WTC11 (cell line): ENCODE data around the gene ARHGAP21. TPM values are rescaled to one million over a fixed set of nuclear protein-coding genes. Genes with fewer than 3 reads are reported as not detected.

Experiments
- ATAC-seq: fragments of 200-7000 bp; cut with Tn5 transposase; 2 replicates; pipeline ENCODE4 v1.10.0; 2021; ENCODE audit warnings: mild to moderate bottlenecking, moderate library complexity
- CTCF ChIA-PET: fragments of 300-600 bp; sonication (Branson Sonifier 250); formaldehyde crosslinking; loops from one replicate; lab custom pipeline; 2021; ENCODE audit warnings: antibody characterized with exemption; lab: Charles Lee
- POLR2A ChIA-PET: fragments of 350-600 bp; sonication (Branson Sonifier 250); formaldehyde crosslinking; loops from one replicate; lab custom pipeline; 2021; ENCODE audit warnings: antibody characterized with exemption; lab: Charles Lee
- DNase-seq: peaks from one replicate; pipeline ENCODE4 v3.0.0; 2021; ENCODE audit warnings: low spot score
- H3K27ac Mint-ChIP-seq: 2 replicates; pipeline ENCODE4 v1.8.0; 2021; ENCODE audit warnings: mixed read lengths
- H3K27me3 Mint-ChIP-seq: 2 replicates; pipeline ENCODE4 v1.8.0; 2021; ENCODE audit warnings: low read depth, mild to moderate bottlenecking, moderate library complexity, mixed read lengths
- H3K36me3 Mint-ChIP-seq: 2 replicates; pipeline ENCODE4 v1.8.0; 2021; ENCODE audit warnings: mixed read lengths
- H3K4me1 Mint-ChIP-seq: 2 replicates; pipeline ENCODE4 v1.8.0; 2022; ENCODE audit warnings: mixed read lengths
- H3K4me3 Mint-ChIP-seq: 2 replicates; pipeline ENCODE4 v1.8.0; 2021; ENCODE audit warnings: mild to moderate bottlenecking, moderate library complexity, mixed read lengths
- H3K9me3 Mint-ChIP-seq: 2 replicates; pipeline ENCODE4 v1.8.0; 2021; ENCODE audit warnings: mixed read lengths
- CREB1 ChIP-seq: sonication (generic); formaldehyde crosslinking; IDR thresholded peaks from 2 replicates; pipeline ENCODE4 v1.8.0; 2023; ENCODE audit warnings: mild to moderate bottlenecking, missing genetic modification reagents
- CREM ChIP-seq: sonication (generic); formaldehyde crosslinking; IDR thresholded peaks from 2 replicates; pipeline ENCODE4 v1.8.1; 2022; ENCODE audit warnings: mild to moderate bottlenecking, missing genetic modification reagents, moderate library complexity
- E2F4 ChIP-seq: sonication (generic); formaldehyde crosslinking; IDR thresholded peaks from 2 replicates; pipeline ENCODE4 v1.8.1; 2022; ENCODE audit warnings: low read depth, mild to moderate bottlenecking, moderate library complexity, missing genetic modification reagents, borderline replicate concordance
- EMX1 ChIP-seq: fragments of 250-450 bp; sonication (Bioruptor Pico); IDR thresholded peaks from 2 replicates; pipeline ENCODE4 v1.8.0; 2021; ENCODE audit warnings: mild to moderate bottlenecking
- GRHL2 ChIP-seq: fragments of 250-450 bp; sonication (Bioruptor Pico); IDR thresholded peaks from 2 replicates; pipeline ENCODE4 v1.8.0; 2022; ENCODE audit warnings: mild to moderate bottlenecking, moderate library complexity; ENCODE audit not compliant: insufficient replicate concordance, severe bottlenecking
- GTF2I ChIP-seq: fragments of 250-450 bp; sonication (Bioruptor Pico); conservative IDR thresholded peaks from 2 replicates; pipeline ENCODE4 v1.4.0; 2021; ENCODE audit warnings: mild to moderate bottlenecking
- IRF1 ChIP-seq: sonication (generic); formaldehyde crosslinking; IDR thresholded peaks from 2 replicates; pipeline ENCODE4 v1.8.0; 2023; ENCODE audit warnings: missing genetic modification reagents
- IRF2 ChIP-seq: sonication (generic); formaldehyde crosslinking; IDR thresholded peaks from 2 replicates; pipeline ENCODE4 v1.8.0; 2022; ENCODE audit warnings: low read depth, missing genetic modification reagents, borderline replicate concordance
- NFATC4 ChIP-seq: fragments of 250-450 bp; sonication (Bioruptor Pico); IDR thresholded peaks from 2 replicates; pipeline ENCODE4 v1.9.0; 2021; ENCODE audit warnings: mild to moderate bottlenecking
- NFE2L1 ChIP-seq: sonication (generic); formaldehyde crosslinking; IDR thresholded peaks from 2 replicates; pipeline ENCODE4 v1.8.1; 2023; ENCODE audit warnings: missing genetic modification reagents
- NR3C1 ChIP-seq: sonication (generic); formaldehyde crosslinking; conservative IDR thresholded peaks from 2 replicates; pipeline ENCODE4 v1.8.1; 2023; ENCODE audit warnings: low read depth, mild to moderate bottlenecking, missing genetic modification reagents
- OVOL2 ChIP-seq: fragments of 250-450 bp; sonication (Bioruptor Pico); IDR thresholded peaks from 2 replicates; pipeline ENCODE4 v1.9.0; 2021; ENCODE audit warnings: mild to moderate bottlenecking, borderline replicate concordance
- RELA ChIP-seq: sonication (generic); formaldehyde crosslinking; IDR thresholded peaks from 2 replicates; pipeline ENCODE4 v1.8.1; 2022; ENCODE audit warnings: missing genetic modification reagents, mild to moderate bottlenecking, borderline replicate concordance
- SMAD3 ChIP-seq: sonication (generic); formaldehyde crosslinking; IDR thresholded peaks from 2 replicates; pipeline ENCODE4 v1.8.0; 2022; ENCODE audit warnings: missing genetic modification reagents, mild to moderate bottlenecking, borderline replicate concordance
- SP1 ChIP-seq: sonication (generic); formaldehyde crosslinking; conservative IDR thresholded peaks from 2 replicates; pipeline ENCODE4 v1.8.1; 2022; ENCODE audit warnings: missing genetic modification reagents
- ZBTB43 ChIP-seq: sonication (generic); formaldehyde crosslinking; IDR thresholded peaks from 2 replicates; pipeline ENCODE4 v1.8.1; 2023; ENCODE audit warnings: mild to moderate bottlenecking, missing genetic modification reagents
- ZNF219 ChIP-seq: sonication (generic); formaldehyde crosslinking; IDR thresholded peaks from 2 replicates; pipeline ENCODE4 v1.8.0; 2023; ENCODE audit warnings: missing genetic modification reagents, mild to moderate bottlenecking, borderline replicate concordance
- total RNA-seq: library from RNA; stranded (reverse); gene quantifications from 3 replicates; pipeline ENCODE4 v1.2.3, GENCODE V29; 2021
- TF ChIP-seq, protein P1 (sequence below): sonication (generic); formaldehyde crosslinking; IDR thresholded peaks from 2 replicates; pipeline ENCODE4 v1.8.1; 2023; ENCODE audit warnings: mild to moderate bottlenecking, moderate library complexity, missing genetic modification reagents
- TF ChIP-seq, protein P2 (sequence below): sonication (generic); formaldehyde crosslinking; IDR thresholded peaks from 2 replicates; pipeline ENCODE4 v1.8.1; 2022; ENCODE audit warnings: missing genetic modification reagents, borderline replicate concordance
- TF ChIP-seq, protein P3 (sequence below): fragments of 200-600 bp; IDR thresholded peaks from 2 replicates; pipeline ENCODE4 v1.8.0; 2022; ENCODE audit warnings: antibody characterized with exemption

ARHGAP21 gene
- total RNA-seq, 1 experiment from 2014 or later: 33.8 TPM

DNA sequence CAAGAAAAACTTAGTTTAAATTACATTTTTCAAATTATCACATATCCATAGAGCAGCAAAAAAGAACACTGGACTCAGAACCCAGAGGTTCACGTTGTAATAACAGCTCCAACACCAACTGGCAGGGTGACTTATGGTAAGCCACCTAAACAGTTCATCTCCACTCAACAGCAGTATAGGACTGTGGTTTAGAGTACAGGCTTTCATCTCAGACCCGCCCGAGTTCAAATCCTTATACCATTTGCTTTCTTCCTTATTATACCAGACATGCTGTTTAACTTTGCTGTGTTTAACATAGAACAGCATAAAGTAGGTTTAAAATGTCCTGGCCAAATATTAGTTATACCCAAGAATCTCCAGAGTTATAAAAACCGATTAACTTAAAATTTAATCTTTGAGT, 97.9 kb downstream of the ARHGAP21 start:
- ATAC-seq (no peak), DNase-seq (no peak)
- no peak overlapping the region for H3K4me3 Mint-ChIP-seq
- no peak overlapping the region for H3K27ac Mint-ChIP-seq
- no peak for TF ChIP-seq GRHL2 (CRISPR knock-in tag)
- no peak for TF ChIP-seq NFE2L1
- no peak for TF ChIP-seq IRF1
- no peak for TF ChIP-seq OVOL2 (CRISPR knock-in tag)
- no peak for TF ChIP-seq SMAD3 (CRISPR knock-in tag)
- no peak for TF ChIP-seq SP1 (CRISPR knock-in tag)
- TF ChIP-seq IRF2 (CRISPR knock-in tag): no peak
- TF ChIP-seq CREB1 (CRISPR knock-in tag): no peak
- H3K4me1 Mint-ChIP-seq: no peaks in the 10 kb centered on the region
- H3K27me3 Mint-ChIP-seq: no peaks in the 10 kb centered on the region
- H3K36me3 Mint-ChIP-seq: peaks cover 4% of the 10 kb centered on the region
- POLR2A ChIA-PET: no interaction called here
- CTCF ChIA-PET: no interaction called here
- H3K9me3 Mint-ChIP-seq: no peaks in the 10 kb centered on the region

GRCh38 chr10:24623383-24623782, 100.3 kb downstream of the ARHGAP21 start:
- ChIA-PET POLR2A (no interaction called here), CTCF (no interaction called here)
- DNase-seq (no peak), ATAC-seq (no peak)
- Mint-ChIP-seq H3K4me3 (no peak overlapping the region), H3K4me1 (no peaks in the 10 kb centered on the region), H3K27me3 (no peaks in the 10 kb centered on the region), H3K9me3 (no peaks in the 10 kb centered on the region), H3K36me3 (peaks cover 4% of the 10 kb centered on the region), H3K27ac (no peak overlapping the region)
- no peak for TF ChIP-seq NFATC4
- TF ChIP-seq, protein P1, sequence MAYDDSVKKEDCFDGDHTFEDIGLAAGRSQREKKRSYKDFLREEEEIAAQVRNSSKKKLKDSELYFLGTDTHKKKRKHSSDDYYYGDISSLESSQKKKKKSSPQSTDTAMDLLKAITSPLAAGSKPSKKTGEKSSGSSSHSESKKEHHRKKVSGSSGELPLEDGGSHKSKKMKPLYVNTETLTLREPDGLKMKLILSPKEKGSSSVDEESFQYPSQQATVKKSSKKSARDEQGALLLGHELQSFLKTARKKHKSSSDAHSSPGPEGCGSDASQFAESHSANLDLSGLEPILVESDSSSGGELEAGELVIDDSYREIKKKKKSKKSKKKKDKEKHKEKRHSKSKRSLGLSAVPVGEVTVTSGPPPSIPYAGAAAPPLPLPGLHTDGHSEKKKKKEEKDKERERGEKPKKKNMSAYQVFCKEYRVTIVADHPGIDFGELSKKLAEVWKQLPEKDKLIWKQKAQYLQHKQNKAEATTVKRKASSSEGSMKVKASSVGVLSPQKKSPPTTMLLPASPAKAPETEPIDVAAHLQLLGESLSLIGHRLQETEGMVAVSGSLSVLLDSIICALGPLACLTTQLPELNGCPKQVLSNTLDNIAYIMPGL: no peak
- TF ChIP-seq ZBTB43 (CRISPR knock-in tag): no peak
- no peak for TF ChIP-seq SMAD3 (CRISPR knock-in tag)
- TF ChIP-seq, protein P2, sequence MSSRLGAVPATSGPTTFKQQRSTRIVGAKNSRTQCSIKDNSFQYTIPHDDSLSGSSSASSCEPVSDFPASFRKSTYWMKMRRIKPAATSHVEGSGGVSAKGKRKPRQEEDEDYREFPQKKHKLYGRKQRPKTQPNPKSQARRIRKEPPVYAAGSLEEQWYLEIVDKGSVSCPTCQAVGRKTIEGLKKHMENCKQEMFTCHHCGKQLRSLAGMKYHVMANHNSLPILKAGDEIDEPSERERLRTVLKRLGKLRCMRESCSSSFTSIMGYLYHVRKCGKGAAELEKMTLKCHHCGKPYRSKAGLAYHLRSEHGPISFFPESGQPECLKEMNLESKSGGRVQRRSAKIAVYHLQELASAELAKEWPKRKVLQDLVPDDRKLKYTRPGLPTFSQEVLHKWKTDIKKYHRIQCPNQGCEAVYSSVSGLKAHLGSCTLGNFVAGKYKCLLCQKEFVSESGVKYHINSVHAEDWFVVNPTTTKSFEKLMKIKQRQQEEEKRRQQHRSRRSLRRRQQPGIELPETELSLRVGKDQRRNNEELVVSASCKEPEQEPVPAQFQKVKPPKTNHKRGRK: no peak
- TF ChIP-seq CREM: no peak
- TF ChIP-seq NR3C1 (CRISPR knock-in tag): no peak
- TF ChIP-seq, protein P3, sequence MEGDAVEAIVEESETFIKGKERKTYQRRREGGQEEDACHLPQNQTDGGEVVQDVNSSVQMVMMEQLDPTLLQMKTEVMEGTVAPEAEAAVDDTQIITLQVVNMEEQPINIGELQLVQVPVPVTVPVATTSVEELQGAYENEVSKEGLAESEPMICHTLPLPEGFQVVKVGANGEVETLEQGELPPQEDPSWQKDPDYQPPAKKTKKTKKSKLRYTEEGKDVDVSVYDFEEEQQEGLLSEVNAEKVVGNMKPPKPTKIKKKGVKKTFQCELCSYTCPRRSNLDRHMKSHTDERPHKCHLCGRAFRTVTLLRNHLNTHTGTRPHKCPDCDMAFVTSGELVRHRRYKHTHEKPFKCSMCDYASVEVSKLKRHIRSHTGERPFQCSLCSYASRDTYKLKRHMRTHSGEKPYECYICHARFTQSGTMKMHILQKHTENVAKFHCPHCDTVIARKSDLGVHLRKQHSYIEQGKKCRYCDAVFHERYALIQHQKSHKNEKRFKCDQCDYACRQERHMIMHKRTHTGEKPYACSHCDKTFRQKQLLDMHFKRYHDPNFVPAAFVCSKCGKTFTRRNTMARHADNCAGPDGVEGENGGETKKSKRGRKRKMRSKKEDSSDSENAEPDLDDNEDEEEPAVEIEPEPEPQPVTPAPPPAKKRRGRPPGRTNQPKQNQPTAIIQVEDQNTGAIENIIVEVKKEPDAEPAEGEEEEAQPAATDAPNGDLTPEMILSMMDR: no peak
- TF ChIP-seq E2F4 (CRISPR knock-in tag): no peak
- TF ChIP-seq RELA (CRISPR knock-in tag): no peak
- no peak for TF ChIP-seq GRHL2 (CRISPR knock-in tag)
- no peak for TF ChIP-seq GTF2I (CRISPR knock-in tag)
- no peak for TF ChIP-seq IRF2 (CRISPR knock-in tag)
- TF ChIP-seq ZNF219 (CRISPR knock-in tag): no peak
- no peak for TF ChIP-seq EMX1 (CRISPR knock-in tag)
